Lung (tissue), 12 donors: ENCODE results near the gene CFAP58. TPM values are rescaled to one million over a fixed set of nuclear protein-coding genes. Genes with fewer than 3 reads are reported as not detected.

ENCODE experiments used
- ATAC-seq: fragments of 200-7000 bp; cut with Tn5 transposase; one replicate; pipeline ENCODE4 v1.9.1; 2020; ENCODE audit warnings: moderate number of reproducible peaks; ENCODE audit not compliant: insufficient read depth, low FRiP score
- DNase-seq, 3 donors: peaks; one replicate each; pipeline ENCODE4 v3.0.0-alpha.2; 2013 to 2017
- H3K27ac ChIP-seq, 2 donors: one replicate each; pipeline ENCODE4 v1.5.1; 2013; ENCODE audit warnings: mild to moderate bottlenecking in 2 of 2, moderate library complexity in 2 of 2, control low read depth in 1 of 2, inconsistent platforms in 1 of 2, low read depth in 1 of 2, low read length in 1 of 2
- H3K27me3 ChIP-seq, 3 donors: one replicate each; pipeline ENCODE4 v1.5.1; 2013; ENCODE audit warnings: low read length in 2 of 3; ENCODE audit not compliant: control insufficient read depth in 3 of 3, insufficient read depth in 3 of 3
- H3K36me3 ChIP-seq, 4 donors: one replicate each; pipeline ENCODE4 v1.5.1; 2013; ENCODE audit warnings: low read length in 4 of 4, mild to moderate bottlenecking in 1 of 4, moderate library complexity in 1 of 4; ENCODE audit not compliant: control insufficient read depth in 4 of 4, insufficient read depth in 4 of 4
- H3K4me1 ChIP-seq, 5 donors: one replicate each; pipeline ENCODE4 v1.5.1; 2013; ENCODE audit warnings: low read length in 5 of 5, mild to moderate bottlenecking in 2 of 5, moderate library complexity in 1 of 5; ENCODE audit not compliant: control insufficient read depth in 5 of 5, insufficient read depth in 5 of 5
- H3K4me3 ChIP-seq: one replicate; pipeline ENCODE4 v1.5.1; 2013; ENCODE audit warnings: mild to moderate bottlenecking, control low read depth, moderate library complexity
- H3K9ac ChIP-seq, 2 donors: one replicate each; pipeline ENCODE4 v1.5.1; 2013; ENCODE audit warnings: low read length in 2 of 2, control low read depth in 1 of 2; ENCODE audit not compliant: insufficient read depth in 1 of 2
- H3K9me3 ChIP-seq, 4 donors: one replicate each; pipeline ENCODE4 v1.5.1; 2013; ENCODE audit warnings: low read length in 3 of 4, mild to moderate bottlenecking in 1 of 4, moderate library complexity in 1 of 4; ENCODE audit not compliant: control insufficient read depth in 4 of 4, insufficient read depth in 3 of 4
- CTCF ChIP-seq: IDR thresholded peaks from 2 replicates; pipeline ENCODE4 v1.5.1; 2012; ENCODE audit warnings: mild to moderate bottlenecking; ENCODE audit errors: control extremely low read depth, extremely low read depth
- WGBS, 2 donors: extraction: QIAGEN DNeasy Blood & Tissue Kit; methylation state at CpG; one replicate each; pipeline ENCODE4 v1.1.7; 2013; 5-methylcytosine and 5-hydroxymethylcytosine counted together
- polyA plus RNA-seq, 2 donors: library from polyadenylated mRNA; stranded (reverse); fragments of 200-250 nt; gene quantifications; one replicate each; pipeline ENCODE4 v1.2.1, GENCODE V29; 2013
- total RNA-seq, 2 donors: library from RNA; depleted of rRNA in 1 of 2; stranded (reverse); fragments of >200 nt in 1 of 2; gene quantifications; one replicate each; pipeline ENCODE4 v1.2.1, GENCODE V29; 2014 to 2021
- donor health status: control.
- donor health status: control.
- donor health status: Bipolar disorder and iron deficiency.
- donor health status: healthy.
- donor health status: DM: yes; HTN: yes; CAD: no.

Gene CFAP58
- total and polyA plus RNA-seq, 4 donors = 1.4 to 5.4 (median 3.6) TPM

GRCh38 chr10:104334965-104335650, 18.5 kb upstream of the CFAP58 start:
- Histone ChIP-seq H3K27ac (peak overlapping the region; percentile 86 to 94), H3K4me1 (peaks cover 32 to 63% (median 39%) of the 10 kb centered on the region in 5 donors), H3K36me3 (peaks cover 0 to 2% (median 0%) of the 10 kb centered on the region in 4 donors), H3K9ac (no peak overlapping the region), H3K27me3 (no peaks in the 10 kb centered on the region), H3K4me3 (peak overlapping the region; percentile 3), H3K9me3 (no peaks in the 10 kb centered on the region)
- DNase-seq = no peak
- TF ChIP-seq CTCF = no peak
- no peak for ATAC-seq
- 68 to 77% methylated on average over 13 of the region's 13 CpGs for WGBS, 2 donors

GRCh38 chr10:104336821-104337467, 16.7 kb upstream of the CFAP58 start:
- DNase-seq = peak in 2 of 3 donors; percentile 69 to 77
- Histone ChIP-seq H3K9me3 (no peaks in the 10 kb centered on the region), H3K9ac (peak overlapping the region; percentile 26 to 99), H3K27me3 (no peaks in the 10 kb centered on the region), H3K4me3 (peak overlapping the region; percentile 97), H3K36me3 (peaks cover 0 to 2% (median 0%) of the 10 kb centered on the region in 4 donors), H3K27ac (peak overlapping the region; percentile 100), H3K4me1 (peaks cover 19 to 50% (median 29%) of the 10 kb centered on the region in 5 donors)
- ATAC-seq = no peak
- WGBS, 2 donors = 6 to 19% methylated on average over 12 of the region's 12 CpGs
- no peak for TF ChIP-seq CTCF

GRCh38 chr10:104337521-104337984, 16.1 kb upstream of the CFAP58 start:
- peak overlapping the region; percentile 26 to 99 for H3K9ac ChIP-seq
- peaks cover 15 to 44% (median 27%) of the 10 kb centered on the region in 5 donors for H3K4me1 ChIP-seq
- H3K36me3 ChIP-seq = peaks cover 0 to 2% (median 0%) of the 10 kb centered on the region in 4 donors
- H3K4me3 ChIP-seq = peak overlapping the region; percentile 97
- peak overlapping the region; percentile 100 for H3K27ac ChIP-seq
- WGBS, 2 donors = 1% methylated on average over 23 of the region's 23 CpGs
- no peaks in the 10 kb centered on the region for H3K9me3 ChIP-seq
- H3K27me3 ChIP-seq = no peaks in the 10 kb centered on the region
- ATAC-seq (peak; percentile 38), DNase-seq (peak in 2 of 3 donors; percentile 65 to 76)
- TF ChIP-seq CTCF = no peak
